ENCODE results near the gene HLTF. TPM values are rescaled to one million over a fixed set of nuclear protein-coding genes. Genes with fewer than 3 reads are reported as not detected.

The HLTF gene
- total RNA-seq, 1 donor from 2014 or later = 51.6 TPM

- H3K9me3 Mint-ChIP-seq = no peaks in the 10 kb centered on the region
- no peak overlapping the region for H3K27ac Mint-ChIP-seq (ENCODE audit: unreplicated experiment)
- H3K27me3 Mint-ChIP-seq (ENCODE audit: low read depth) = no peaks in the 10 kb centered on the region
- TF ChIP-seq, protein P1, sequence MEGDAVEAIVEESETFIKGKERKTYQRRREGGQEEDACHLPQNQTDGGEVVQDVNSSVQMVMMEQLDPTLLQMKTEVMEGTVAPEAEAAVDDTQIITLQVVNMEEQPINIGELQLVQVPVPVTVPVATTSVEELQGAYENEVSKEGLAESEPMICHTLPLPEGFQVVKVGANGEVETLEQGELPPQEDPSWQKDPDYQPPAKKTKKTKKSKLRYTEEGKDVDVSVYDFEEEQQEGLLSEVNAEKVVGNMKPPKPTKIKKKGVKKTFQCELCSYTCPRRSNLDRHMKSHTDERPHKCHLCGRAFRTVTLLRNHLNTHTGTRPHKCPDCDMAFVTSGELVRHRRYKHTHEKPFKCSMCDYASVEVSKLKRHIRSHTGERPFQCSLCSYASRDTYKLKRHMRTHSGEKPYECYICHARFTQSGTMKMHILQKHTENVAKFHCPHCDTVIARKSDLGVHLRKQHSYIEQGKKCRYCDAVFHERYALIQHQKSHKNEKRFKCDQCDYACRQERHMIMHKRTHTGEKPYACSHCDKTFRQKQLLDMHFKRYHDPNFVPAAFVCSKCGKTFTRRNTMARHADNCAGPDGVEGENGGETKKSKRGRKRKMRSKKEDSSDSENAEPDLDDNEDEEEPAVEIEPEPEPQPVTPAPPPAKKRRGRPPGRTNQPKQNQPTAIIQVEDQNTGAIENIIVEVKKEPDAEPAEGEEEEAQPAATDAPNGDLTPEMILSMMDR (conservative IDR thresholded peaks at IDR 0.05) = no peak
- no peaks in the 10 kb centered on the region for H3K4me1 Mint-ChIP-seq
- peaks cover 9% of the 10 kb centered on the region for H3K36me3 Mint-ChIP-seq (ENCODE audit: low read depth)
- no peak overlapping the region for H3K4me3 Mint-ChIP-seq
- no peak for DNase-seq (ENCODE audit: low read depth, low spot score)
These were observed 43.4 kb downstream of the HLTF start for GRCh38 chr3:149042789-149043386.

DNA sequence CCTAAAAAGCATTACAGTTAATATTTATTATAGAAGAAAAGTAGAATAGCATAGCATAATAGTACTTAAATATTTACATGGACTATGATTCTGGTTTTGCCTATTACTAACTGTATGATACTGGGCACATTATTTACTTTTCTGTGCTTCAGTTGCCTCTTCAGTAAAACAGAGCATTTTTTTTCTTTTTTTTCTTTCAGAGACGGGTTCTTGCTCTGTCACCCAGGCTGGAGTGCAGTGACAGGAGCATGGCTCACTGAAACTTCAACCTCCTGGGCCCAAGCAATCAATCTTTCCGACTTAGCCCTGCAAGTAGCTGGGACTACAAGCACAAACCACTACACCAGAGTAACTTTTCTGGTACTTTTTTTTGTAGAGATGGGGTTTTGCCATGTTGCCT, 48.0 kb downstream of the HLTF start:
- TF ChIP-seq, protein P1 (conservative IDR thresholded peaks at IDR 0.05) = no peak
- Mint-ChIP-seq H3K27ac (ENCODE audit: unreplicated experiment) (no peak overlapping the region), H3K9me3 (no peaks in the 10 kb centered on the region), H3K4me1 (no peaks in the 10 kb centered on the region), H3K36me3 (ENCODE audit: low read depth) (peaks cover 5% of the 10 kb centered on the region), H3K4me3 (no peak overlapping the region), H3K27me3 (ENCODE audit: low read depth) (no peaks in the 10 kb centered on the region)
- no peak for DNase-seq (ENCODE audit: low read depth, low spot score)

DNA sequence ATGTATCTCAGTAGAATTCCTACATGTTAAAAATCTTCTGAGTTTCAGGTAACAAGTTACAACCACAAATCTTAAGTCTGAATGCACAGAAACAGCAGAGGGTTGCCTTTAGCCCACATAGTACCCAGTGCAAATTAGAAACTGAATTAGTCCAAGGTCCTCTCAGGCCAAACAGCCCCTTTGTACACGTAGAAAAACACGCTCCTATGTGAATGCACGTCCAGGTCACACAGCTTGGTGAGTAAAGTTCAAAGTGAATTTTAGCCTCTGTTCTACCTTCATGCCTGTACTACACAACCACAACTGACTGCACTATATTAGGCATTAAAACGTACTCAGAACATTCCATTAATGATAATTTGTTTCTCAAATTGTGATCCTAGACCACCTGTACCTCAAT, 48.6 kb downstream of the HLTF start:
- H3K27me3 Mint-ChIP-seq (ENCODE audit: low read depth) = no peaks in the 10 kb centered on the region
- H3K36me3 Mint-ChIP-seq (ENCODE audit: low read depth) = peaks cover 5% of the 10 kb centered on the region
- no peak overlapping the region for H3K4me3 Mint-ChIP-seq
- DNase-seq (ENCODE audit: low read depth, low spot score) = no peak
- TF ChIP-seq, protein P1 (conservative IDR thresholded peaks at IDR 0.05) = no peak
- H3K27ac Mint-ChIP-seq (ENCODE audit: unreplicated experiment) = no peak overlapping the region
- H3K4me1 Mint-ChIP-seq = no peaks in the 10 kb centered on the region
- no peaks in the 10 kb centered on the region for H3K9me3 Mint-ChIP-seq

DNA sequence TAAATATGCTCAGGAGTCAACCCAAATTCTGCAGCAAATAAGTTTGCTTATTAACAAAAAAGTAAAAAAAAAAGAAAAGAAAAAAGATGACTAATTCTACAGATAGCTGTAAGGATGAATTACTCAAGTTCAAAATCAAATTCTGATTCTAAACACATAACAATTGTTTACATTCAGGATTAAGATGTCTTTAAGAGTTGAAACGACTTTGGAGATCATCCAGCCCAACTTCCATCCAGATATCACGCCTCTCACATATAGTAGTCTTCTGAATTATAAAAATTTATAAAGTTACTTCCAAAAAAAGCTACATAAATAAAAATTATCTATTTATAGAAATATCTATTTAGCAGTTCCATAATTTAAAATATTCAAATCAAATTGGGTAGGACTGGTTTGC, 55.2 kb downstream of the HLTF start:
- Mint-ChIP-seq H3K4me1 (no peaks in the 10 kb centered on the region), H3K9me3 (no peaks in the 10 kb centered on the region), H3K4me3 (no peak overlapping the region), H3K27ac (ENCODE audit: unreplicated experiment) (no peak overlapping the region), H3K27me3 (ENCODE audit: low read depth) (no peaks in the 10 kb centered on the region), H3K36me3 (ENCODE audit: low read depth) (peaks cover 18% of the 10 kb centered on the region)
- no peak for DNase-seq (ENCODE audit: low read depth, low spot score)
- TF ChIP-seq, protein P1 (conservative IDR thresholded peaks at IDR 0.05) = no peak

GRCh38 chr3:149026718-149027117, 59.6 kb downstream of the HLTF start:
- no peak for DNase-seq (ENCODE audit: low read depth, low spot score)
- no peak overlapping the region for H3K27ac Mint-ChIP-seq (ENCODE audit: unreplicated experiment)
- no peak overlapping the region for H3K4me3 Mint-ChIP-seq
- TF ChIP-seq, protein P1 (conservative IDR thresholded peaks at IDR 0.05) = no peak
- H3K27me3 Mint-ChIP-seq (ENCODE audit: low read depth) = no peaks in the 10 kb centered on the region
- peaks cover 44% of the 10 kb centered on the region for H3K36me3 Mint-ChIP-seq (ENCODE audit: low read depth)
- no peaks in the 10 kb centered on the region for H3K4me1 Mint-ChIP-seq
- H3K9me3 Mint-ChIP-seq = peaks cover 10% of the 10 kb centered on the region

Measured in neural crest cell (in vitro differentiated cells).